ENCODE results near the gene RAD51C. TPM values are rescaled to one million over a fixed set of nuclear protein-coding genes. Genes with fewer than 3 reads are reported as not detected.

RAD51C gene
- total and polyA plus RNA-seq, 8 donors: 21.6 to 42.5 (median 35.8) TPM

DNA sequence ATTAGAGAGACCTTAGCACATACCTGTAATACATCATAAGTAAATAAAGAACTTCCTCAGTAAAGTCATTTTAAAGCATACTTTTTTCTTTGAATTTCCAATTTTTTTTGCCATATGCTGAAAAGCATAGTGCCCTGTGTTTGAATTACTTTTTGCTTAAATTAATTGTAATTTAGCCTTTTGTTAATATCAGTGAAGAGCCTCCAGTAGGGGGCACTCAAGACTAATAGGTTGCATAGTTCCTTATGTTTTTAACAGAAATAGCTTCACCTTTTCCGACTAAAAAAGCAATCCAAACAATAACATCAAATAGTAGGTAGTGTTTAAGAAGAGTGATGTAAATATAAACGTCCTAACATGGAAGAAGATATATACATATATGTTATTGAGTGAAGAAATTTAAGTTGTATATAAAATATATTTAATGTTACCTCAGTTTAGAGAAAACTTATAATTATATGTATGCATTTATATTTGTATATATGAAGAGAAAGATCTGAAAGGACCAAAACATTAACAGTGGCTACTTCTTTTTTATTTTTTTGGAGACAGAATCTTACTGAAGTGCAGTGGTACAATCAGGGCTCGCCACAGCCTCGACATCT lies 18.6 kb downstream of the RAD51C start:
- DNase-seq: peak in 1 of 4 donors; percentile 47
- ATAC-seq: peak; percentile 62
- Histone ChIP-seq H3K27me3 (no peaks in the 10 kb centered on the region), H3K4me1 (no peaks in the 10 kb centered on the region), H3K9me3 (no peaks in the 10 kb centered on the region), H3K4me3 (no peak overlapping the region), H3K36me3 (peaks cover 0 to 42% of the 10 kb centered on the region in 2 donors), H3K27ac (no peak overlapping the region)
- TF ChIP-seq, protein P1, sequence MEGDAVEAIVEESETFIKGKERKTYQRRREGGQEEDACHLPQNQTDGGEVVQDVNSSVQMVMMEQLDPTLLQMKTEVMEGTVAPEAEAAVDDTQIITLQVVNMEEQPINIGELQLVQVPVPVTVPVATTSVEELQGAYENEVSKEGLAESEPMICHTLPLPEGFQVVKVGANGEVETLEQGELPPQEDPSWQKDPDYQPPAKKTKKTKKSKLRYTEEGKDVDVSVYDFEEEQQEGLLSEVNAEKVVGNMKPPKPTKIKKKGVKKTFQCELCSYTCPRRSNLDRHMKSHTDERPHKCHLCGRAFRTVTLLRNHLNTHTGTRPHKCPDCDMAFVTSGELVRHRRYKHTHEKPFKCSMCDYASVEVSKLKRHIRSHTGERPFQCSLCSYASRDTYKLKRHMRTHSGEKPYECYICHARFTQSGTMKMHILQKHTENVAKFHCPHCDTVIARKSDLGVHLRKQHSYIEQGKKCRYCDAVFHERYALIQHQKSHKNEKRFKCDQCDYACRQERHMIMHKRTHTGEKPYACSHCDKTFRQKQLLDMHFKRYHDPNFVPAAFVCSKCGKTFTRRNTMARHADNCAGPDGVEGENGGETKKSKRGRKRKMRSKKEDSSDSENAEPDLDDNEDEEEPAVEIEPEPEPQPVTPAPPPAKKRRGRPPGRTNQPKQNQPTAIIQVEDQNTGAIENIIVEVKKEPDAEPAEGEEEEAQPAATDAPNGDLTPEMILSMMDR (IDR thresholded peaks at IDR 0.05): peak; percentile 66 to 83
- intact Hi-C loops (cut with DNase I): loop anchor here in 1 of 2 donors (5.0 kb wide), 1 partner anchor 296 kb away; no protein-coding TSS in a partner anchor

DNA sequence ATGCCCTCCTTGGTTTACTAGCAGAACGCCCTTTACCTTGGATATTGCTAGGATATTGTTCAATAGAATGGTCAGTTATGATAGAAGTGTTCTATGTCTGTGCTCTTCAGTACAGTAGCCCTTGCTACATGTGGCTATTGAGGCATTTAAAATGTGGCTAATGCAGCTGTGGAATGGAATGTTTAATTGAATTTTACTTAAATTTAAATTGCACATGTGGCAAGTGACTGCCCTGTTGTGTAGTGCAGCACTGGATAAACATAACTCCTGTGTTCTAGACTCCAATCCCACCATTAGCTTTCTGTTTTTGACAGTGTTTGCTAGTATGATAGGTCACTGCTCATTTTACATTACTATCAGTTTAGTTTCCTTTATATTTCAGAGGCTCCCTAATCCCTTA lies 29.9 kb downstream of the RAD51C start:
- TF ChIP-seq, protein P1 (IDR thresholded peaks at IDR 0.05): no peak
- Histone ChIP-seq H3K9me3 (no peaks in the 10 kb centered on the region), H3K4me1 (no peaks in the 10 kb centered on the region), H3K4me3 (no peak overlapping the region), H3K27ac (no peak overlapping the region), H3K27me3 (no peaks in the 10 kb centered on the region), H3K36me3 (peaks cover 0 to 50% of the 10 kb centered on the region in 2 donors)
- ATAC-seq (no peak), DNase-seq (no peak)
- intact Hi-C loops (cut with DNase I): no loop called here

DNA sequence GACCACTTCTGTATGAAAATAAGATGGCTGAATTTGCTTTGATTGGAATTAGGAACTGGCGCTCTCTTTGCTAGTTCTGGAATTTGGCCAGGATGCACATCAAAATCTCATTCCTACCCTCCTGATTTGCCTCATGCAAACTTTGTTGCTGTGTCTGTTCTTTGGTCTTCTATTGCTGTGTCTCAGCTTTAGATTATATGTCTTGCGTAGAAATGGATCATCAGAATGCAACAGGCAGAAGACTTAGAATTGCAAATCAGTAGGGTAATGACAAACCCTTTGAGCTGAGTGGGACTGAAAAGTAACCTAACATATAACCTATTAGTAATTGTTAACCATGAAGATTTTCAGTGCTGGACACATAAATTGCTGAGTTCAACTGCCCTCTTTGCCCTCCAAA lies 30.3 kb downstream of the RAD51C start:
- no peak for DNase-seq
- intact Hi-C loops (cut with DNase I): no loop called here
- H3K27me3 ChIP-seq: no peaks in the 10 kb centered on the region

DNA sequence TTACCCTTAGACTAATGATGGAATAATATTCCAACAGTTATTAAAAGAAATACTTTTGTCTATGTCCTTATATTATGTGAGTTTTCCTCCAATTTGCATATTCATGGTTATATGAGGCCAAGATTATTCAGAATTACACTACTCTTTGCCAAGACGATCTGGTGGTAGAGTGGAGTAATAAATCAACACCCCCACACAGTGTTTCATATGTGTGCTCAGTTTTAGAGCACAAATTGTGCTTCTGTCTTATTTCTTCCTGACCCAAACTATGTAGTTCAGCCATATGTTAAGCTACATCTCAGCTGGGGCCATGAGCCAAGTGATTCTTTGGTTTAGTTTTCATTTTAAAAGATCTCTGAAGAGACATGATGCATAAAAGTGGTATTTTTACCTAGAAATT lies 36.4 kb downstream of the RAD51C start:
- TF ChIP-seq, protein P1 (IDR thresholded peaks at IDR 0.05): no peak
- intact Hi-C loops (cut with DNase I): no loop called here
- no peak for DNase-seq
- no peaks in the 10 kb centered on the region for H3K27me3 ChIP-seq
- H3K4me3 ChIP-seq: no peak overlapping the region
- H3K27ac ChIP-seq: no peak overlapping the region
- no peaks in the 10 kb centered on the region for H3K9me3 ChIP-seq
- ATAC-seq: no peak
- H3K4me1 ChIP-seq: no peaks in the 10 kb centered on the region
- H3K36me3 ChIP-seq: peaks cover 0 to 23% of the 10 kb centered on the region in 2 donors

More for the DNA sequence above, 30.3 kb downstream of the RAD51C start:
- no peaks in the 10 kb centered on the region for H3K9me3 ChIP-seq
- H3K27ac ChIP-seq: no peak overlapping the region
- no peak for ATAC-seq
- TF ChIP-seq, protein P1 (IDR thresholded peaks at IDR 0.05): no peak
- H3K4me3 ChIP-seq: no peak overlapping the region
- no peaks in the 10 kb centered on the region for H3K4me1 ChIP-seq
- H3K36me3 ChIP-seq: peaks cover 0 to 46% of the 10 kb centered on the region in 2 donors

DNA sequence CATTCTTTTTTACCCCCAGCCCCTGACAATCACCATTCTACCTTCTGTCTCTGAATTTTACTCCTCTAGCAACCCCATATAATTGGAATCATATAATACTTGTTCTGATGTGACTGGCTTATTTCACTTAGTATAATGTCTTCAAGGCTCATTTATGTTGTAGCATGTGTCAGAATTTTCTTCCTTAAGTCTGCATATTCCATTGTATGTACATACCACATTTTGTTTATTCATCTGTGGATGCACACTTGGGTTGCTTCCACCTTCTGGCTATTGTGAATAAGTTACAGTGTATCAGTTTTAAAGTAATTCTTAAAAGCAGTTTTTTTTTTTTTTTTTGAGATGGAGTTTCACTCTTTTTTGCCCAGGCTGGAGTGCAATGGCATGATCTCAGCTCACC lies 38.5 kb downstream of the RAD51C start:
- Histone ChIP-seq H3K36me3 (peaks cover 0 to 19% of the 10 kb centered on the region in 2 donors), H3K27me3 (no peaks in the 10 kb centered on the region), H3K4me1 (no peaks in the 10 kb centered on the region), H3K27ac (no peak overlapping the region), H3K4me3 (no peak overlapping the region), H3K9me3 (no peaks in the 10 kb centered on the region)
- TF ChIP-seq, protein P1 (IDR thresholded peaks at IDR 0.05): no peak
- no peak for DNase-seq
- no peak for ATAC-seq
- intact Hi-C loops (cut with DNase I): no loop called here
